Stimulated activated CD8-positive, alpha-beta memory T cell treated with anti-CD3 and anti-CD28 coated beads, Interleukin-12 subunit alpha, Interleukin-12 subunit beta, amount 100 ng/mL, for 24 hours (primary cell): Measurements from ENCODE around the gene ERO1A.

Source experiments
- DNase-seq: peaks from one replicate; pipeline ENCODE4 v3.0.0-alpha.2; 2020; ENCODE audit errors: extremely low read depth

Gene ERO1A

DNA sequence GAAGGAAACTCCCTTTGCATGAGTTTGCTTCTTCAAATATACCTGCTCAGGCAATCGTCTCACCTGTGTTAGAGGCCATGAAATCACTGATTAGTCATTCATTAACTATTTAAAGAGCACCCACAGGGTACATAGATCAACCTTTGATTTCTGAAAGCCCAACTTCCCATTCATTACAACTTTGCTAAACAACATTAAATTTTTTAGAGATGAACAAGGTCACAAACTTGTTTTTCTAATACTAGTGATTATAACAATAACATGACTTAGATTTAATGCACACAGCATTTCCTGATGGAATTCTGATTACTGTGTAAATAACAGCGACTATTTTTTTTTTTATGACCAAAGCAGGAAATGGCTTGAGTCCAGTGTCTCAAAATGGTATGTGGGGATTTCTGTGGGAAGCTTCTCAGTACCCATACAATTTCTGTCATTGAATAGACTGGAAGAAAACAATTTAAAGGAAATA, 5.4 kb upstream of the ERO1A start:
- DNase-seq = no peak

DNA sequence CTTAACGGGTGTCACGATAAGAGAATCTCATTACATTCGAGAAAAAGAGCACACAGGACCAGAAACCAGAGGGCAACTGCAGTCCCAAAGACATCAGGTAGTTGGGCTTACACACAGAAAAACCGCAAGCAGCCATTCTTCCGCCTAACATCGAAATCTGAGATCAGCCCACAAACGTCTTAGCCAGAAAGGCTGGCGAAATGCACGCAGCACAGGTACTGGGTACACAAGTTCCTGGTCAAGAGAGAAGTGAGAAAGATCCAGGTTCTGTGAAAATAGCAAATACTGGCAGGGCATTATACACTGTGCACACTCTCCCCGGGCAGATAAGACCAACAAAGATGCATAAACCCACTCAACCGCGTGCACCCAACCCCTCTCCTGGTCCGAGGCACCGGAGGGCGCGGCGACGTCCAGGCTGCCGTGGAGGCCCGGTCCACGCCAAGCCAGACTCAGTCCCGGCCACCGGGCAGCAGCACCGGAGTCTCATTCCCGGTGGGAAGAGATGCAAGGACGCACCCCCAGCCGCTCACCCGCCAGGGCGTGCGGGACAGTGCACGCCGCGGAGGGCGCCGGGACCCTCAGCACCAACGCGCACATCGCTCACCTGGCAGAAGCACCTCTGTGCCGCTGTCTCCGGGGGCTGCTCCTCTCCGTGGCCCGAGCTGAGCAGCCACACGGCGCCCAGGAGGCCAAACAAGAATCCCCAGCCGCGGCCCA, 437 bp downstream of the ERO1A start:
- DNase-seq = no peak

DNA sequence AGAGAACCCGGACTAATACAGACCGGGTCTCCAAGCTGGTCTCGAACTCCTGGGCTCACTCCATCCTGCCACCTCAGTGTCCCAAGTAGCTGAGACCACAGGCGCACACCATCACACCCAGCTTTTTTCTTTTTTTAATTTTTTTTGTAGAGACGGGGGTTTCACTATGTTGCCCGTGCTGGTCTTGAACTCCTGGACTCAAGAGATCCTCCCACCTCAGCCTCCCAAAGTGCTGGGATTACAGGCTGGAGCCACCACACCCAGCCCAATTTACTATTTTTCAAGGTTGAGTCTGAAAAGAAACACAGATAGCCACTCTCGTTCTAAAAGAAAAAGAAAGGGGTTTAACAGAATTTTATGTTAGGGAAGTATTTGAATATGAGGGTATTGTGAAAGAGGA, 1.8 kb downstream of the ERO1A start:
- no peak for DNase-seq

DNA sequence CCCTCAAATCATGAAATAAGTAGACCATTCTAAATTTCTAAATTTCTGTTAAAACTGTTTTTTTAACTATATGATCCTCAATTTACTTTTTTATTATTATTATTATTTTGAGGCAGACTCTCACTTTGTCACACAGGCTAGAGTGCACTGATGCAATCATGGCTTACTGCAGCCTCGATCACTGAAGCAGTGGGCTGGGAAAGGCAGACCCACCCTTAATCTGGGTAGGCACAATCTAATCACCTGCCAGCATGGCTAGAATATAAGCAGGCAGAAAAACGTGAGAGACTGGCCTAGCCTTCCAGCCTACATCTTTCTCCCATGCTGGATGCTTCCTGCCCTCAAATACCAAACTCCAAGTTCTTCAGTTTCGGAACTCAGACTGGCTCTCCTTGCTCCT, 2.3 kb downstream of the ERO1A start:
- DNase-seq = no peak

DNA sequence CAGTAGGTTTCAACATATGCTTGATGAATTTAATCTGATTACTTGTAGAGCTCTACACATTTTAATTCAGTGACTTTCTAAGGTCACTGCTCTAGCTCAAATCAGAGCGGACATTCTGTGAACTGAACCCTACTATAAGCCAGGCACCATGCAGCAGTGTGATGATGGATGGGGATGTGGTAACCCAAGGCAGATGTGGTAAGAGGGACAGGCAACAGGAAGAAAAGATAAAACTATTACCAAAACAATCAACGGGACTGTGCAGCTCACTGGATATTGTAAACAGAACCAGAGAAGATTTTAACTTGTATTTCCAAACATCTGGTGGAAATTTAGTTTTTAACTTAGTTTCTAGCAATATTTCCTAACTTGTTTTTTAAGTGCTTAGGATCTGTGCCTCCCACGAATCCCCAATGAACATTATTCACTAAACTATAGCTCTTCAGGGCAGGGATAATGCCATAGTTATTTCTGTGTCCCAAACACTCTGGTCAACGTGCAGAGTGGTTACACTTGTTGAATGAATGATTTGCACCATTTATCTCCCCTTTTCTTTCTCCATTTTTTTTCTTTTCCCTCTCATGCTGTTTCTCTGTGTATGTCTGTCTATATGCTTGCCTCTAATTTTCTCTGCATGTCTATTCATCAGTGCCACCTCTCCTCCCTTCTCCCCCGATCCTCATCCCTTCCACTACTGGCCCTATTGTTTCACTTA, 3.0 kb downstream of the ERO1A start:
- DNase-seq = no peak

DNA sequence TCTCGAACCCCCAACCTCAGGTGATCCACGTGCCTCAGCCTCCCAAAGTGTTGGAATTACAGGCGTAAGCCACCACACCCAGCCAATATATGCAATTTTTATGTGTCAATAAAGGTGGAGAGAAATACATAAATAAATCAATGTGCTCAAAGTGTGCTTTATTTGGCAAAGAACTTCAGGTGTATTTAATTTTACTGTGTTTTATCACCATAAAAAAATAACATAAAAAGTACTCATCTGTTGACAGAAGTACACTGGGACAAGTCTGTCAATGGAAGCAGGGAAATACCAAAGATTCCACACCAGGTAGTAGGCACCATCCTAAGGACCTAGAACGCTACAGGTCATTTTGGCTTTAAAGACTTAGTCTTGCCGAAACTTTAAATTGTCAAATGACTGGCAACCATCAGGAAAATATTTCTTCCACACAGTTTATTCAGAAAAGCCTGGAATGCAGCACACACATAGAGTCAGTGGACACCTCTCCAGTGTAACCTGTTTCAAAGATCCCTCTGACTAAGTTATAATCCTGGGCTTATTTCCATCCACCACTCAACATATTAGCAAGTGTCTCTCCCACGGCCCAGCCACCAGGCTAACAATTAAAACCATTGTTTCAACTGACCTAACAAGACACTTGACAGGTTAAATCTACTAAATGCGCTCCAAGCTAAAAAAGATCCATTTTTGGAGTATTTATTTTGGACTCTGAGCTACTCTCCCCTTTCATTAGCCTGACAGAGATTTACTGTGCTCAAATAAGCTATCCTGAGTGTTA, 4.2 kb downstream of the ERO1A start:
- no peak for DNase-seq

DNA sequence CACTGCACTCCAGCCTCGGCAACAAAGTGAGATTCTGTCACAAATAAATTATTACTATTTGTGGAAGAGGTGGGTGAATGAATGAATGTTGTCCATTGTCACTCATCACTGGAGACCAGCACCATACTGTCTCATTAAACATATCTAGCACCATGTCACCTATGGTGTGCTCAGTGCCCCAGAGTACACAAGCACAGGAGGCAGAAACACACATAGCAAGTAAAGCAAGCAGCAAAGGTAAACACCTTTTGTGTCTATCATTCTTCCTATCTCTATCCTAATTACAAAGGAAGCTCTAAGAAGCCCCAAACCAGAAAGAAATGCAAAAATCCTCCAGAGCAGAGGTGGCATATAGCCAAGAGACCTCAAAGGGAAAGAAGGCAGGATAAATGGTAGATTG, 9.2 kb downstream of the ERO1A start:
- no peak for DNase-seq

DNA sequence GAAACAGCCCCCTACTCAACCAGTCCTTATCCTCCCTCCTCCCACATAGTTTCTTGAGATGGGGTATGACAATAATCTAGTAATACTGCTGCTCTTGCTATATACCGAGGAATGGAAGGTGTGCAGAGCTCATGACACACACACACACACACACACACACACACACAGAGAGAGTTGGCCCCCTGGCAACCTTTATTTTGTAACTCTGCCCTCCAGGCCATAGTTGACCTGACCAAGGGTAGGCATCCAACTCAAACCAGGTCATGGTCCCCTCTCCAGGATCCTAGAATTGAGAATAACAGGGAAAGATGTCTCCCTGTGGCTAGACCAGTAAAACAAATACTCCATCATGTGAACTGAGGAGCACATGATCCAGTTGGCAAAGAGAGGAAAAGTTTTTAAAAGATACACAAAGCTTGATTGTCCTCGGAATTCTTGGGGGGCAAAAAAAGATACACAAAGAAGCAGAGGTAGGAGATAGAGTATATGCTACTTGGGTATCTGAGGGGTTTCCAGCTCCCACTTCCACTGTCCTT, 11.3 kb downstream of the ERO1A start:
- no peak for DNase-seq

DNA sequence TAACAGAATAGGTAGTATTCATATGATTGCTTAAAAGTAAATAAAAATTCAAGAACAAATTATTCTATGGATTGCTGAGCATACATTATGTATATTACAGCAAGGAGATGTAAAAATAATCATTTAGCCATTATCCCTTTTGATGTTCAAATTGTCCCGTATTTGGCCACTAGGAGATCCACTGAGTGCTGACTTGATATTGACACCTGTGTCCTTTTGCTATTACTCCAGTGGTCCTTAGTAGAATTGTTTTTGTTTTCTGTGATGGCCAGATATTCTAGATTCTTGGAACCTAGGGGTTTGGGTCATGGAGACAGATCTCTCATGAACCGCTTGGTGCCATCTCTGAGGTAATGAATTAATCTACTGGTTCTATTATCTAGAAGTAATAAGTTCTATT, 16.8 kb downstream of the ERO1A start:
- DNase-seq = no peak

DNA sequence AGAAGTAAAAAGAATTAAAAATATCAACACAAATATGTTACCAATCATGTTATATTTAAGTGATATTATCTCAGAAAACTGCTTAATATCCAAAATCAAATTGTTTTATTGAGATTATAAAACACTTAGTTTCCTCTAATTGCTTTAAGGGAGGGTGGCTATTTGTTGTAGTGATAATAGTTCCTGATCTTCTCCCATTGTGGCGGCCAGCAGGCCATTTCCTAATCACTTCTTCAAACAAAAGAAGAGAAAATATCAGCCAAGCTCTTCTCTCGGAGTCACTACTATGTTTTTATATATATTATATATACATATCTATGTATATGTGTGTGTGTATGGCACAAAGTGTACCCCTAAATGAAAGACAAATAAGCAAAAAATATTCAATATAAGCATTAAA, 31.5 kb downstream of the ERO1A start:
- no peak for DNase-seq

DNA sequence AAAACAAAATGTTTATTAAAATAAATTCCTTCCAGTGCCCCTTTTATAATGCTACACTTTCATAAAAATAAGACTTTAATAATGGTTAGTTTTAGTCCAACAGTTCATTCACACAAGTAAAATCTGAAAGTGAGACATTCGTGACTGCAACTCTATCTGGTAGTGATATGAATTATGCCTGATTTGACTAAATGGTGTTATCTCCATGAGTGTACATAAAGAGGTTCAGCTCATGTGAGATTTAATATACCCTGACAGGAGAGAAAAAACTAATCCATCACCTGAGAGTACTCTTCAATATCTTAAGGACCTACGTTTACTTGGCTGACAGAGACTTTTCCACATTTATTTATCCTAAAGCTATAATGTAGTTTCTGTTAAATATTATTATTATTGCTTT, 34.0 kb downstream of the ERO1A start:
- DNase-seq = no peak

DNA sequence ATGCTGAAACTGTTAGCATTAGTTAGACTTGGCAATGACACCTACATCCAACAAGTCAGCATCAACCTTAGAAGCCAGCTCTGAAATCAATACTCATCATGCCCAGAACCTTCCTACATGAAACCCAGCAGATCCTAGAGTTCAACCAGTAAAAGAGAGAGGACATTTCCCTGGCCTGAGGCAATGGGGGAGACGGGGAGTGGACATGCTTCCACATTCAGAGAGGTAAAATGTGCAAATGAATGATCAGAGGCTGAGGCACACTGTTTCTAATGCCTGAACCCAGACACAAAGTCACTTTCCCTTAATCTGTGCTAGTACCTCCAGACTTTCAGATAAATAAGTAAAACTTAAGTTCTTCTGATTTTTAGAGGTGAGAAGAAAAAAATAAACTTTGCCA, 34.5 kb downstream of the ERO1A start:
- no peak for DNase-seq

DNA sequence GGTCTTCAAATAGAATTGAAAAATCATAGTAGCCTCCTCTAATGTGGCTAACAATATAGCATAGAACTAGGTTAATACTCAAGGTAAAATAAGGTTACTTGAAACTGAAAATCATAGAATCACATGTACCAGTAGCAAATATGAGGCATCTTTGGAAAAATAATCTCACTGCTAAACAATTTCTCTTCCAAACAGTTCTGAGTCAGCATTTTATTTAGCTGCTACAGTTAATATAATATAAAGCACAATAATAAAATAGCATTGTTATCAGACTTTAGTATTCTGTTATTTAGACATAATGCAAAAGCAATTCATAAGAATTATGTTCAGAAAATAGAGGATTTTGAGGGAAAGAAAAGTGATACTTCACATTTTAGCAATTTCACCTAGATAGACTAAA, 35.0 kb downstream of the ERO1A start:
- no peak for DNase-seq

DNA sequence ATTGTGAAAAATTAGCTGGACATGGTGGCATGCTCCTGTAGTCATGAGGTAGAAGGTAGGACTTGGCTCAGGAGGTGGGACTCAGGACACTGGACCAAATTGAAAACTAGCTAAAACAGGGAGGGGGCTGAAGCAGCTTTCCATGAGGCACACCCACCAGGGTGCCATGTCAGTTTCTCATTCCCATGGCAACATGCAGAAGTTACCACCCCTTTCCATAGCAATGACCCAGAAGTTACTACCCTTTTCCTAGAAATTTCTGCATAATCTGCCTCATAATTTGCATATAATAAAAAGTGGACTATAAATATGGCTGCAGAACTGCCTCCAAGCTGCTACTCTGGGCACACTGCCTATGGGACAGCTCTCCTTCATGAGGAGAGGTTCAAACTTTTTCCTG, 38.5 kb downstream of the ERO1A start:
- no peak for DNase-seq

DNA sequence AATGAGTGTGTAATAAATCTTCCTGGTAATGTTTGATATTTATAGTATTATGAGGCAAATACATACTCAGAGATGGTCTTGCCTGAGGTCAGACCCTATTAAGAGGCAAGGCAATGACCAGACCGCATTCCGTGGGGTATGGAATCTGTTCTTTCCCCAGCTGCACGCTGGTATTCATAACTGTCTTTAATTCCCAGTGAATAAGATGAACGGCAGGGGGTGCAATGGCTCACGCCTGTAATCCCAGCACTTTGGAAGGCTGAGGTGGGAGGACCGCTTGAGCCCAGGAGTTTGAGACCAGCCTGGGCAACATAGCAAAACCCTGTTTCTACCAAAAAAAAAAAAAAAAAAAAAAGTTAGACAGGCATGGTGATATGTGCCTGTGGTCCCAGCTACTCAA, 44.6 kb downstream of the ERO1A start:
- no peak for DNase-seq

DNA sequence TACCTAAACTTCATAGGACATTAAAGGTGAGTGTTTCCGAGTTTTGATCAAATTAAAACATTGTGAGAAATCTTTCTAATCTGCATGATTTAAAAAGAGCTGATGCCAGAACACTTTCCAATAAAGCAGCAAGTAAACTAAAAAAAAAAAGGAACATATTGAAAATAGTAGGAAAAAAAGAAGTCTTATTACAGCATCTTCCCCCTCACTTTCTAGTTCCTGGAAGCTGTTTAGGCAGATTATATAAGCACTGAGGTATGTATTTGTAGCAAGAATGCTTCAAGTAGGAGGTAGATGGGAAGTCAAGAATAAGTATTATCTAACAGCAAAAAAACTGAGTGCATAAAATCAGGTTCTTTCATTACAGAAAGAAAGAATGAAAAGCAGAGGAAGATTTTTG, 45.8 kb downstream of the ERO1A start:
- no peak for DNase-seq

DNA sequence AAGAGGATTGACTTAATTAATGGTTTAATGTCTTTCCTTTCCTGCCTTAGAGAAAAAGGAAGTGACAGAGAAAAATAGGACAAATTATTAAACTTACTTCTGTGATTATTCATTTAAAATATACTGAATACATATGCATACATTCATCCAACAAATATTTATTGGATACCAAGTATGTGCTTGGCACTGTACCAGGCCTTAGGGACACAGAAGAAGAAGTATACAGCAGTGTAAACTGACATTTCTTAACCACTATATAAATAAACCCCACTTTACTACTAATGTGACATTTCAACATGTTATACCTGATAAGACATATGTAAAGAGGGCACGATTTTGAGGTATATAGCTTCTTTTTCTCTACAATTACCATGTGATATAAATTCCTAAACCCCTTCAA, 53.6 kb downstream of the ERO1A start:
- DNase-seq = no peak

DNA sequence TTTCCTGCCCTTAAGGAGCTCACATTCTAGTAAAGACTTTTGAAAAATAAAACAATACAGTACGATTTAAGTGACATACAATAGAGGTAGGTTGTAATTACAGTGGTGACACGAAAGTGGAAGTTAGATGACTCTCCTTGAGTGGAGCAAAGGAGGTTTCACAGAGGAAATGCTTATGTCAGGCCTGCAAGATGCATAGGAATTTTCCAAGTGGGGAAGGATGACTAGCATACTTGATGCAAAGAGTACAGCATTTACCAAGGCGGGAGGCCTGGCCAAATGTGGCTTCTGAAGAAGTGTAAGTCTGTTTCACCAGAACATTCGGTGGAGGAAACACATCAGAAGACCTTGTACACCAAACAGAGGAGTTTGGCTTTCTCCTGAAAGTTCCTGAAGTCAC, 55.2 kb downstream of the ERO1A start:
- no peak for DNase-seq

DNA sequence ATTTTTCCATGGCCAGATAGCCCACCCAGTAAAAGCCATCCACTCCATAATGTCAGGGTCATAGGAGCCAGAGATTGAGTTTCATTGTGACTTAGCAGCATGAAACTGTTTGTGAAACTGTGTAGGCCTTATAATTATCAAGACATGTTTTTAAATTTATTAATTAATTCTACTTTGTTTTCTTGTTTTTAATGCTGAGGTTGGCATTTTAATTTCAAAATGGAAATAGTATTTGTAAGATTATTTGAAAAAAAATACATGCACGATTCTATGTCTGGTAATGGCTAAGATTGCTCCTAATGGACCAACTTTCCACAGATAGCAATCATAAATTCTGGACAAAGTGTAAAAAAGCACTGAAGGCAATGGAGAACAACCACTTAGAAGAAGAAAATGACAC, 75.7 kb downstream of the ERO1A start:
- no peak for DNase-seq

DNA sequence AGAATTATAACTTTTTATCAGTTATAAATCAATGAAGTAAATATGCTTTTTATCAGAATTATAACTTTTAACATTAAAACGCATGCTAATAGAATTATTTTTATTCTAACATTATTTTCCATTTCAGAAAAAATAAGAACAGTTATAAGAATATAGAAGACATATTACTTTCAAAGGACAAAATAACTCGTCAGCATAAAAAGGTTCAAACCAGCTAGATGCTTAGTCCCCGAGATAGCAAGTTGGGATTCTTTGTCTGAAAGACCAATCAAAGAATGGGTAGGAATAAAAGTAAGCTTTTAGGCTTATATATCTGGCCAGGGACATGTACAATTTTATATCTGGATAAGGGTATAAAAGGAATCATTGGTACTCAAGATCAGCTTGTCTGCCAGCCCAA, 76.8 kb downstream of the ERO1A start:
- no peak for DNase-seq

DNA sequence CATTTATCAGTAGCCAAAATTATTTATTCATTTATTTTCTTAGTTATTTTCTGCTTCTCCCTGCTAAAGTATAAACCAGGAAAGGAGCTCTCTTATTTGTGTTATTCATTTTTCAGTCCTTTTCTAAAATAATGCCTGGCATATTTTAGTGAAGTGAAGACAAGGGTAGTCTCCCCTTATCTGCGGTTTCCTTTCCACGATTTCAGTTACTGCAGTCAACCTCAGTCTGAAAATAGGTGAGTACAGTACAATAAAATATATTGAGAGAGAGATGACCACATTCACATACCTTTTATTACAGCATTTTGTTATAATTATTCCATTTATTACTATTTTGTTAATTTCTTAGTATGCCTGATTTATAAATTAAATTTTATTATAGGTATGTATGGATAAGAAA, 85.2 kb downstream of the ERO1A start:
- DNase-seq = no peak

DNA sequence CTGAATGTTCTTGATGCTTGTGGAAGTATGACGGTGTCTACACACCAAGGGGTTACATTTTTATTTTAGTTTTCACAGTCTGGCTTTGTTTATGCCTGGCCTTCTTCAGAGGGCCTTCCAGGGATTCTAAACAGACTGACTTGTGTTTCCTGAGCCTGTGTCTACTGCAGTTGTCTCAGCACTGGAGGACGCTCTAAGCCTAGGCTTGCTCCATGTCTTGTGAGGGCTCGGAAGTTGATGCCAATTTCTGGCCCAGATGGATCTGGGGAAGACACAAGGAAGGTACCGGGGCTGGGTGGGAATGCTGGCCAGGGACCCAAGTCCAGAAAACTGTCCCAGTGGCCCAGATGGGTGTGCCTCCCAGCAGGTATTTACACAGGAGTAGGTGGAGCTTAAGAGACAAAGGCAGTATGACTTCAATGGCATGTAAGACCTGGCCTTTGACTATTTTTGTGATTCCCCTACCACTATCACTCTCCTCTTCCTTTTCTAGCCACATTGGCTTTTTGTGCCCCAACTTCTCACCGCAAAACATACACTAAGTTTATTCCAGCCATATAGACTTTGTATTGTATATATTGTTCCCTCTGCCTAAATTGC, 85.8 kb downstream of the ERO1A start:
- no peak for DNase-seq
